Measurements from ENCODE around the gene FSTL1.
"Not testable (repeated sequence)": the region's sequence is repeated elsewhere in the genome, so short reads cannot be mapped to it uniquely, and the experiment has no call there.

FSTL1 gene

DNA sequence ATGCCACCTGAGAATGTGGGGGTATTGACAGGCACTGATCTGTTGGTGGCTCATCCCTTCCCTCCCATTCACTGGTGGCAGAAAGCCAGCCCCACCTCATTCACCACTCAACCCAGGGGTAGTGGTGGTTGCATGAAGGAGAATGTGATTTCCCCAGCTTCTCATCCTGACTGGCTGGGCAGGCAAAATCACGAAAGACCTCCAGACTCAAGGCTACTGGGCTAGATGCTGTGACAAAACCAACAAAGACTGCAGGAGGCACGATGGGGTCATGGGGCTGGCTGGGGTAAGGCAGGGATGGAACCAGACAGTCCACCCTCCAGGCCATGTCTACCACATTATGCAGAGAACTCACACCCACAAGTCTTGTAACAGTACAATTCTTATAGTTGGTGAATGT is 33.9 kb downstream of the FSTL1 start:
- peak; percentile 57 for DNase-seq

DNA sequence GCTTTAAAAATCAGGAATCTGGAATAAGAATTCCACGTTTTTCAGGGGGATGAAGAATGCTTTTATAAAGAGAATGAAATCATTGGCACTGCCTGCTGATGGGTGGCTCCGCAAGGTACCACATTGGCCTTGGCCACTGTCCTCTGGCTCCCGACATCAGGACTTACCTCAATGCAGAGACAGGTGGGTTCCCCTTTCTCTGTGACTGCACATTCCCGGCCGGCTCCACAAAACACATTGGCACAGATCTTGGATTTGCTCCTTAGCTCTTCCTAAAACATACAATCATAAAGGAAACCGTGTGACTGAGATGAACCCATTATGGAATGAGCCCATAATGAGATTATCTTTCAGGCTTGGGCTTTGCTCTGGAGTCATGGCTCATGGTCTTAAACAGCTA is 35.0 kb downstream of the FSTL1 start:
- no peak for DNase-seq

DNA sequence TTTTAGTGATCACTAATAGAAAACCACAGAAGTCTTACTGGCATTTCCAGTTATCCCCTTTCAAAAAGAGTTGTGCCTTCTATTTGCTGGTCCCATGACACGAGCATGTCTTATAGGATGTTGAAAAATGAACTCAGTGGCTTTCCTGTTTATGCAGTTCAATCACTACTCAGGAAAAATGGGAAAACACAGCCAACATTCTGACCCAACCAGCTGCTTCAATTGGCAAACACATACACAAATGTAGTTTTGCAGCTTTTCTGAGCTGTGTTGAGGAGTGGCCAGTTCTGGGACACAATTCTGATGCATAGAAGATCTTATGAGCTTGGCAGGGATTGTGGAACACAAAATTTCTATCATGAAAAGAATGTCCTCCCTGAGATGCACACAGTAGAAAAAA is 40.3 kb downstream of the FSTL1 start:
- DNase-seq, result no peak

DNA sequence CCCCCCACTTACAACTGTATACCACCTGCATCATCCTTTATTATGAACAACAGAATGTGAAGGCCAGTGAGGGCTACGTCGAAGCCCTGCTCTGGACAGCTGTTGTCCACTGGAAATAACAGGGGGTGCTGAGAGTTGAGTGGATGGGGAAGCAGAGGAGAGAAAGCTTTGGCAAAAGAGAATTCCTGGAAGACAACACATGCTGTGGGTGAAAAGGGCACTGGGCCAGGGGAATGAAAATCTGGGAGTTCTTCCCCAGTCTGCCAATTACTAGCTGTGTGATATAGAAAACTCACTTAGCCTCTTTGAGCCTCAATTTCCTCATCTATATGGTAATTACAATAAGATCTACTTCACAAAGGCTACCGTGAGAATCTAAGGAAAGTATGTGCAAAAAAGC is 40.7 kb downstream of the FSTL1 start:
- DNase-seq, result no peak

DNA sequence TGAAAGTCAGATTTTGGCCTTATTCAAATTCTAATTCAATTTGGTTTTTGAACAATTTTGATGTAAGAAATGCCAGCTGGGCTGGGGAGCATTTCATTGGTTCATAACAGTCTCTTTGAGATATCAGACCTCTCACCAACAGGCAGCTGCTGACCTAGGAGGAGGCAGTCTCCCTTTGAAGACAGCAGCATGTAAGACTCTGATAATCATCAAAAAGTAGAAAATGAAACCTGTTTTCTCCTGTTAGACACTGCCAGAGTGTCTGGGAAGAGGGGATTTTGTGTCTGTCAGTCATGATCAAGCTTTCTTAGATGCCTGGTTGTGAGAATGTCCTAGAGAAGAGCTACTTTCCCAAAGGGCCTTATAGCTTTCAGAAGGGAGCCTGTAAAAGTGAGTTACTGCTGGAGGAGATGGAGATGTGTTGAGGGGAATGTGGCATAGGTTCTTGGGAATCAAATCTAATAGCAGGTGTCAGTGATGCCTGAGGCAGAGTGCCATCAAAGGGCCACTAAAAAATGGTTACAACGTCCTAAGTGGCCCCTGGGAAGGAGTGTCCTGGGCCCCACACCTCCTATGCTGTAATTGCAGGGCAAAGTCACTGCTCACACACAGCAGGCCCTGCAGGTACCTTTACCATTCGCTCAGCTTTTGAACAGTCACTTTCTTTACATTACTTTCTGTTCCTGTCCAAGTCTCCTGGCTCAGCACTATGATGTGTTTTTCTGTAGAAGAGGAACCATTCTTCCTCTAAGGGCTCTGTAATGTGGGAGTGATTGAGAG is 43.1 kb downstream of the FSTL1 start:
- DNase-seq, result no peak

DNA sequence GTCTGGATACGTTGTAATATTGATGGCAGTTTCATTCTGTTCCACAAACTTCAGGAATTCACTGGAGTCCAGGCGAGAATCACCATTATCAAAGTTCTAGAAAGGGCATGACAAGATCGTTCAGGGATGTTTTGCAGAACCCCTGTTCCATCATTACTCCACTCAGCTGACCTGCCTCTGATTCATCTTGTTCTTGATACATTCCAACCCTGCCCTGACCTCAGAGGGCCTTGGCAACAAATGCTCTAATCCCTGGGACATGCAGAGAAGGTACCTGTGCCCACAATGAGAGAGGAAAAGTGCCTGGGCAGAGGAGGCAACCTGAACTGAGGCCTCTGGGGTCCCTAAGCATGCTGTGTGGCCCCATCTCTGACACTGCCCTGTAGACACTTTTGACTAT is 45.9 kb downstream of the FSTL1 start:
- no peak for DNase-seq

DNA sequence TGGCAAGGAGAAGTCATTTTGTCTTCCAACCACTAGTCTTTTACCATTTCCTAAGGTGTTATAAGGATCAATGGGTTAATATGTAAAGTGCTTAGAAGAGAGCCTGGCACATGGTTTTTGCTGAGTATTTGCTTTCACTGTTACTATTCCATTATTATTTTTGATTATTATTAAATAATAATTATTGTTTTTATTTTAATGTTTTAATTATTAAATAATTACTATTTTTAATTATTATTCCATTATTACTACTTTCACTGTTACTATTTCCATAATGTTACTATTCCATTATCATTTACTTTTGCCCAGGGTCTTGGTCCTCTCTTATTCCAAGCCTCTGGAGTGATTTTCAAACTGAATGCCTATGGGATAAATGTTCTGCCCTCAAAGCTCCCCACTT is 48.5 kb downstream of the FSTL1 start:
- DNase-seq, result no peak

DNA sequence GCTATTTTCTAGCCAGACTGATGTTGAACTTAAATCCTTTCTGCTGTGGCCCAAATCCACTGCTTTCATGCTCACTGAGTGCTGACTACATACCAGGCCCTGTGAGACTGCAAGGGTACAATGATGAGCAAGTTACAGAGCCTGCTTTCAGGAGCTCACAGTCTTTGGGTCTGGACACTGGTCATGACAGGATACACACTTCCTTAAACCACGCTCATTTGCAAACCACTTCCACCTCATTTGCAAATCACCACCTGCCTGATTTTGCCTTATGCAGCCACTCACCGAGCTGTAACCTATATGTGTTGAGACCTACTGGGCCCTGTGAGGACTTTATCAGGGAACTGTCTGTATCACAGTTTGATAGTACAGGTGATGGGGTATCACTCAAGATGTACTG is 51.4 kb downstream of the FSTL1 start:
- no peak for DNase-seq

DNA sequence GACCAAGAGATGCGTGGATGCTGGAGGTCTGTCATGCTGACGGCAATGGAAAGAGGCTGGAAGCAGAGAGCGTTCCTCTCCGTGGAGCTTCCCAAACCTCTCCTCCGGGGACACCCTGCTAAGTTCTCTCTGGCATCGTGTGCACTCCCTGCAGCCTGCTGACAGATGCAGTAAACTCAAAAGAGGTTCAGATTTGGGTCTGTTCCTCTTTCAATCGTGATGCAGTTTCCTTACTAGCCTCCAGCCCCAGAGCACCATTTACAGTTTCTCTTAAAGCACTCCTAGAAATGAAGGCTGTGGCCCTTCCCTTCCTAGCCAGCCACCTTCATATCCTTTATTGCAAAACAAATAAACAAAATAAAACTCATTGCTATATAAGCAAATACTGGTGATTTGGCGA is 54.3 kb downstream of the FSTL1 start:
- no peak for DNase-seq

DNA sequence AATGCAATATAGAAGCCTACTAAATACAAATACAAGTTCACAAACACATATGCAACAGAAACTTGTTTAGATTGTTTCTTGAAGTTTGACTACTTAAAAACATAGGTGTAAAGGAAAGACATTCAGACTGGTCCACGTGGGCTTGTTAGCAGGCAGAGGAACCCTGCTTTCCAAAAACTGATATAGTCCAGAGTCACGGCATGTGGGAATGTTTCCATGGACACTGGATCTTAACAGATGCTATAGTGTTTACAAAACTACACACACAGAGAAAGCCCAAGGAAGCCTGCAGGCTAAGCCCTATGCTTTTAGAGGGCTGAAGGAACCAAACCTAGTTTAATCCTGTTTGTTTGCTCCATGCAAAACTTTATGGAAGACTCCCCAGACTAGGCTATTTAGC is 56.4 kb downstream of the FSTL1 start:
- DNase-seq, result no peak

DNA sequence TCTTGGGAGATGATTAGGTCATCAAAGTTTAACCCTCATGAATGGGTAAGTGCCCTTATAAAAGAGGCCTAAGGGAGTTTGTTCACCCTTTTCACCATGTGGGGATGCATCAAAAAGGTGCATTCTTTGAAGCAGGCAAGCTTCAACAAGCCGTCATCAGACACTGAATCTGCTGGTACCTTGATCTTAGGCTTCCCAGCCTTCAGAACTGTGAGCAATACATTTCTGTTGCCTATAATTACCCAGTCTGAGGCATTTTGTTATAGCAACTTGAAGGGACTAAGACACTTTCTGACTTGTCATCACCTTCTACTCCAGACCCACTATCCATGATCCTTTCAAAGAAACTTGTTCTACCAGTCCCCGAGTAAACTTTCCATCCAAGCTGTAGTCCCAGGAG is 57.0 kb downstream of the FSTL1 start:
- DNase-seq, result no peak

DNA sequence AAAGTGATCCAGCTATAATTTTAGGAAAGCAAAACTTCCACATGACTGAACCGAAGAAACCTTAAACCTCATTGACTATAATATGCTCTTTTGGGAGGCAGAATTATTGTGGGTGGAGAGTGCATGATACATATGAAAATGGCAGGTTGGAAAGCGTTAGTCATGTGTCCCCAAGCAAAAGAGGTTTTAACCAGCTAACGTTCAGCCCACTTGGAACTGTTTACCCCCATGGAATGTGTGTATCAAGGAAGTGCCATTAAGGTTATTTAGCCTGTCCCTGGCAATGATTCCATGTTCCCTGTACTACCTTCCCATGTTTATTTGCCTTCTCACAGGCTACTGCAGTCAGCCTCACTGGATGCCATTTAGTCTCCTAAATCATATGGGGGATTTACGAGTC is 57.5 kb downstream of the FSTL1 start:
- DNase-seq, result no peak

DNA sequence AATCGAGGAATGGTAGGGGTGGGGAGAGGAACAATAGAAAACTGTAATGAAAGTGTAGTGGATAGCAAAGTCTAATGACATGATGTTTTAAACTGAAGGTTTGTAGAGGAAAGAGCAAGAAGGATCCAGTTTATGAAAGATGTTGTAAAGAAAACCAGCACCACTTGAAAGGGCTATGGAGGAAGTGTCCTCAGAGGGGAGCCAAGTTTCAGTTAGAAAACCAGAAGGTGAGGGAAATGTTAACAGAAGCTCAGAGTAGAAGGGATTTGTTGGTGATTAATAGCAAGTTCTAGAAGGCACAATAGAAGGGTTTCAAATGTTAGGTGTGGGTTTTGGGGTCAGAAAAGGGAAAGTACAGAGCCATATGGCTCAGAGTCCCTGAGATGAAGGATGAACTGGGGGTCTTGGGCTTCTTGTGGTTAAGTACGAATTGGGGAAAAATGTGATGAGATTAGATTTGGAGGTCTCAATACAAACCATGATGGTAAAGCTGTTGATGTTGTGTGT is 67.8 kb downstream of the FSTL1 start:
- no peak for DNase-seq

DNA sequence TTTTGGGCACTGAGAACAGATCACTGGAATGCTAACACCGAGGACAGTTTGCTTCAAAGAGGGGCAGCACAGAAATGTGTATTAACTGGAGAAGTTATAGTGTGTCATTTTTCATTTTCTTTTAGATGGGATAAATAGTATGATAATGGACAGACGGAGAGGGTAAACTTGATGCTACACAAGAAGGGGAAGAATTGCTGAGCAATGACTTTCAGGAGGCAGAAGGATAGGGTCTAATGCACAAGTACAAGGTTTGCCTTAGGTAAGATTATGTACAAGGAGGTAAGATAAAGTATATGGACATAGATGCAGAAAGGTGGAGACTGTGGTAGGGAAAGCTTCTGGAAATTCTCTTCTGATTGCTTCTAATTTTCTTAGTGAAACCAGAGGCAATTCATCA is 69.3 kb downstream of the FSTL1 start:
- no peak for DNase-seq

DNA sequence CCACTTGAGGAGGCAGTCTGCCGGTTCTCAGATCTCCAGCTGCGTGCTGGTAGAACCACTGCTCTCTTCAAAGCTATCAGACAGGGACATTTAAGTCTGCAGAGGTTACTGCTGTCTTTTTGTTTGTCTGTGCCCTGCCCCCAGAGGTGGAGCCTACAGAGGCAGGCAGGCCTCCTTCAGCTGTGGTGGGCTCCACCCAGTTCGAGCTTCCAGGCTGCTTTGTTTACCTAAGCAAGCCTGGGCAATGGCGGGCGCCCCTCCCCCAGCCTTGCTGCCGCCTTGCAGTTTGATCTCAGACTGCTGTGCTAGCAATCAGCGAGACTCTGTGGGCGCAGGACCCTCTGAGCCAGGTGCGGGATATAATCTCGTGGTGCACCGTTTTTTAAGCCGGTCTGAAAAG is 72.8 kb downstream of the FSTL1 start:
- DNase-seq, result not testable (repeated sequence)

DNA sequence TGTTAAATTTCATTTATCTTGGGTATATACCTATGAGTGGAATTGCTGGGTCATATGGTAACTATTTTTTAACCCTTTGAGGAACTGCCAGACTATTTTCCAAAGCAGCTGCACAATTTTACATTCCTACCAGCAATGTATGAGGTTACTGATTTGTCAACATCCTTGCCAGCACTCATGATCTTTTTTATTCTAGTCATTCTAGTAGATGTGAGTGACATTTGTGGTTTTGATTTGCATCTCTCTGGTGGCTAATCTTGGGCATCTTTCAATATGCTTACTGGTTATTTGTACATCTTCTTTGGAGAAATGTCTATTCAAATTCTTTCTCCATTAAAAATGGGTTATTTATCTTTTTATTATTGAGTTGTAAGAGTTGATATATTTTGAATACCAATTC is 80.3 kb downstream of the FSTL1 start:
- no peak for DNase-seq

DNA sequence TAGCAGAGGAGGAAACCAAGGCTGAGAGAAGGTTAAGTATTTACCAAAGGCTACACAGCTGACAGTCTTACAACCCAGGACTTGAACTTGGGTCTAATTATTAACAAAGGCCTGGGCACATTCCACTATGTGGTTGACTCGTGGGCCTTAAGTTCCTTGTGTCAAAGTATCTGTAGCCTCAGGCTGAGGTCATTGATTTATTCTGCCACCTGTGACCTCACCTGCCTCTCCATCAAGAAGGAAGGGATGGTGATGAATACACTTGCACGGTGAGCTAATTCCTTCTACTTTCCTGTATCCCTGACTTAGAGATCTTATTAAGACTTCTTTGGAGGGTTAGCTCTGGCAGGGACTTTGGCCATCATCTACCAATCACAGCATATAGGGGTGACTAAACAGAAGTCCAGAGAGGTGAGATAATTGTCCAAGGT is 81.7 kb downstream of the FSTL1 start:
- no peak for DNase-seq

DNA sequence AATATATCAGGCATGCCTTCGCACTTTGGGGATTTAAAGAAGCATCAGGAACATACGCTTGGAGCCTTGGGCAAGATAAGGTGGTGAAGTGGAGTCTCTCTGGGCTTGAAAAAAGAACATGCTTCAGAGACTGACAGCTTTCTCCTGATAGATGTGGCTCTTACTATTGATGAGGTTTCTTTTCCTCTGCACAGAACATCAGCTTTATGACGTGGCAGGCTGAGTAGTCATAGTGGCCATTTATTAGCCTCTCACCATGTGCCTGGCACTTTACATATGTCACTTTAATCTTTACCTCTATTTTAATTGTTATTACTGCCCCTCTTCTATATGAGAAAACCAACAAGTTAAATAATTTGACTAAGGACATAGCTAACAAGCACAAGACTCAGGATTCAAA is 82.6 kb downstream of the FSTL1 start:
- no peak for DNase-seq

DNA sequence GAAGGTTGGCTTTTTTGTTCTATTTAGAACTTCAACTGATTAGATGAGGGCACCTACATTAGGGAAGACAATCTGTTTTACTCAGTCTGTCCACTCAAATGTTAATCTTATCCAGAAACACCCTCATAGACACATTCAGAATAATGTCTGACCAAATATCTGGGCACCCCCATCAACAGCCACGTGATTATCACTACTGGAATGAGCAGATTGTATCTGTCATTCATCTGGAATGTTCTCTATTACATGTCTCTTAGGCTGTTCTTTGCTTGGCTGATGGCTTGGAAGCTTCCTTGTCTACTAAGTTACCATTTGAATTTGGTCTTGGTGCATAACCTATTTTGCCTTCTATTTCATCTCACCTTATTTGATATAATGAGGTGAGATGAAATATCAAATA is 86.0 kb downstream of the FSTL1 start:
- DNase-seq, result no peak

DNA sequence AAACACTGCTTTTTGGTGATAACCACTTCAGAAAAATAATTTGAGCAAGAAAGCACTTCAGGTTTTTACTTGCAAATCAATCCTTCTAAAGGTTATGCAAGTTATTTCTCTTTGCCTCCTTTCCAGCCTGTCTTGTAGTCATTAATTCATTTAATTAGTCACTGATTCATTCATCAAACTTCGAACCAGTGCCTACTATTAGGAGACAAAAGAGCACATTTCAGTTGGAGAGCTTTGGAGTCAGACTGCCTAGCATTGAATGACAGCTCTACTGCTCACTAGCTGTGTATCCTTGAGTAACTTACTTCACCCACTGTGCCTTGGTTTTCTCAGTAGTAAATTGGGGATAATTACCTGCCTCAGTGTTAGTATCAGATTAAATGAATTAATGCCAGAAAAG is 86.7 kb downstream of the FSTL1 start:
- no peak for DNase-seq

DNA sequence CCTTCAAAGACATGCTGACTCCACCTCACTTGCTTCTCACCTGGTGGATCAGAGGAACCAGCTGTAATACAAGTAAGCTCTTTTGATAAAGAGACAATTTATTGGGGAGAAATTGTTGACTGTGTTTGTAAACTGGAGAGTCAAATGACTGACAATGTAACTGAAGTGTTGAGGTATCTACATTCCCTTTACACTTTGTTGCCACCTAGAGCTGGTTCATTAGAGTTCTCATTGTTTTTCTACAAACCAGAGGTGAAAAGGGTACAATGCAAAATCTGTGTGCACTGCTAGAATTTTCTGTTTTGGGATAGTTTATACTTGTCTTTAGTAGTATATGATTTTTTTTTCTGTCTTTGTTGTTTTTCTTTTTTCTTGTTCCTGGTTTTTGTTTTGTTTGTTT is 93.0 kb downstream of the FSTL1 start:
- no peak for DNase-seq

DNA sequence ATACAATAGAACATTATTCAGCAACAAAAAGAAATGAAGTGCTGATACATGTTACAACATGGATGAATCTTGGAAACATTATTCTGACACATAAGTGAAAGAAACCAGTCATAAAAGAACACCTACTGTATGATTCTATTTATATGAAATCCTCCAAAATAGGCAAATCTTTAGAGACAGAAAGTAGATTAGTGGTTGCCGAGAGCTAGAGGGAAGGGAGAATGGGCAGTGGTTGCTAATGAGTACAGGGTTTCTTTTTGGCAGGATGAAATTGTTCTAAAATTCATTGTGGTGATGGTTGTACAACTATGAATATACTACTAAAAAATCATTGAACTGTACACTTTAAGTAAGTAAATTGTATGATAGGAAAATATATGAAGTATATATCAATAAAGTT is 95.3 kb downstream of the FSTL1 start:
- no peak for DNase-seq

DNA sequence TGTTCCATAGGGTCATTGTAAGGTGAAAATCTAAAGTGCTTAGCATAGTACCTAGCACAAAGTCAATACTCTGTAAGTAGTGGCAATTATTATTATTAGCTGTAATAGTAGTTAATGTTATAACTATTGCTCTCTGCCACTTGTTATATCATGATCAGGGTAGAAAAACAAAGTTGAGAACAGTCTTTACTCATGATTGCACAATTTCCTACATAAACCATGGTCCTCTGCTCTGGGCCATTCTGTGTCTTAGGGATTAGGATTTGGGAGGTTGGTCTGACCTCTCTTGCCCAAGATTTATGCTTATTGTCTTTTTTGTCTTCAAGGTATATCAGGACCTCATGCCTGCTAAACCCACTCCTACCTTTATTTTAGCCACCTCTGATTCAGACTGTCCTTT is 97.3 kb downstream of the FSTL1 start:
- DNase-seq, result no peak

DNA sequence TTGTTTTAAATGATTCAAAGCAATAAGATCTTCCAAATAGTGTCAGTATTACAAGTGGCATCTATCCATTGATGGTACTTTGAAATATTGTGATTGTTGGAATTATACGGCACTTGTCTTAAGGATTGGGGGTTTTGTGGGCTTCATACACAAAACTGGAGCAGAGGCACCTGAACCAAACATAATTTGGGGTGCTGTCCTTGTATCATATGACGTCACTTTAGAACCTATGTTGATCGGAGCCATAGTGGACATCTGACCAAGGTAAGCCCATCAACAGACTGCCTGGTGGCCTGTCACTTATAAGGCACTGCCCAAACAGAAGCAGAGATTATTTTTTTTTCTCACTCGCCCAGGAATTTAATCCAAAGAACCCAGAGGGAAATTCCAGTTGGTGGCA is 98.8 kb downstream of the FSTL1 start:
- no peak for DNase-seq

DNA sequence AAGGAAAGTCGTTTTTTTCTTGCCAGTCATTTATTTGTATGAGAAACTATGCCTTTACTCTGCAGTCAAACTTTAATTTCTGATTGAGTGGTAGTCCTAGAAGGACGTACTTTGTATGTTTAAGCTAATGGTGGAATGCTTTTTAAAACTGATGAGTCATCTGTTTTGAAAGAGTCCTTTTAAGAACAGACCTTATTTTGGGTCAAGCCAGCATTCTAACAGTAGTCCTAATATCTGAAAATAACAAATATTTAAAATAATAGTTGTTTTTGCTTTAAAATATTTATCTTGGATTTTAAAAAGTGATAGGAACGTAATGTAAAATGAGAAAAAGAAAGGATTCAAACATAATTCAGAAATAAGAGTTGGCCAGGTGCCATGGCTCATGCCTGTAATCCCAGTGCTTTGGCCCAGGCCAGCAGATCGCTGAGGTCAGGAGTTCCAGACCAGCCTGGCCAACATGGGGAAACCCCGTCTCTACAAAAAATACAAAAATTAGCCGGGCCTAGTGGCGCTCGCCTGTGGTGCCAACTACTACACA is 100.3 kb downstream of the FSTL1 start:
- DNase-seq, result no peak

Data from activated CD8-positive, alpha-beta memory T cell treated with anti-CD3 and anti-CD28 coated beads for 24 hours (primary cell).